GM18909 (cell line): ENCODE measurements around the gene OR1E2.
"Not testable (repeated sequence)": the region's sequence is repeated elsewhere in the genome, so short reads cannot be mapped to it uniquely, and the experiment has no call there.

Source experiments
- ATAC-seq: cut with Tn5 transposase; IDR thresholded peaks from one replicate; pipeline ENCODE4 v1.9.1; 2021; ENCODE audit warnings: mild to moderate bottlenecking; ENCODE audit not compliant: unreplicated experiment, poor library complexity

OR1E2 gene

GRCh38 chr17:3400055-3400454 lies 33.6 kb downstream of the OR1E2 start:
- no peak for ATAC-seq

GRCh38 chr17:3398310-3398709 lies 35.3 kb downstream of the OR1E2 start, which contains the start of gene OR1E1:
Gene OR1E1, minus strand, starts transcription at chr17:3398410. Its CDS starts 0 bp downstream, at chr17:3398410.
- ATAC-seq: no peak

GRCh38 chr17:3397801-3398200 lies 35.8 kb downstream of the OR1E2 start:
- ATAC-seq: not testable (repeated sequence)

- no peak for ATAC-seq
Measured at GRCh38 chr17:3389791-3390190, 43.9 kb downstream of the OR1E2 start.

- ATAC-seq: no peak
Measured at GRCh38 chr17:3385869-3386816, 47.5 kb downstream of the OR1E2 start, which contains the start of gene OR3A2. Gene OR3A2, minus strand, starts transcription at chr17:3386308.
